Measurements from ENCODE around the gene ZNF407.
"Not testable (repeated sequence)": the region's sequence is repeated elsewhere in the genome, so short reads cannot be mapped to it uniquely, and the experiment has no call there.

The ZNF407 gene

GRCh38 chr18:74597662-74598349 lies at the start of gene ZNF407:
ZNF407 (plus strand) TSS chr18:74597870; CDS start chr18:74631020, 33,150 bp downstream.
- DNase-seq (ENCODE audit: low spot score) = peak; percentile 92

GRCh38 chr18:74549591-74550104 lies 48.0 kb upstream of the ZNF407 start:
- no peak for DNase-seq (ENCODE audit: low spot score)

- DNase-seq (ENCODE audit: low spot score) = no peak
Observed at GRCh38 chr18:74550886-74551285, 46.8 kb upstream of the ZNF407 start.

GRCh38 chr18:74551452-74551851 lies 46.2 kb upstream of the ZNF407 start:
- no peak for DNase-seq (ENCODE audit: low spot score)

- DNase-seq (ENCODE audit: low spot score) = peak; percentile 89
Observed at GRCh38 chr18:74551936-74552555, 45.6 kb upstream of the ZNF407 start.

GRCh38 chr18:74556126-74556525 lies 41.5 kb upstream of the ZNF407 start:
- DNase-seq (ENCODE audit: low spot score) = no peak

GRCh38 chr18:74558096-74558495 lies 39.6 kb upstream of the ZNF407 start:
- no peak for DNase-seq (ENCODE audit: low spot score)

- DNase-seq (ENCODE audit: low spot score) = no peak
Observed at GRCh38 chr18:74562131-74562730, 35.4 kb upstream of the ZNF407 start.

- DNase-seq (ENCODE audit: low spot score) = no peak
Observed at GRCh38 chr18:74562775-74563174, 34.9 kb upstream of the ZNF407 start.

- DNase-seq (ENCODE audit: low spot score) = no peak
Observed at GRCh38 chr18:74563999-74564398, 33.7 kb upstream of the ZNF407 start.

- DNase-seq (ENCODE audit: low spot score) = not testable (repeated sequence)
Observed at GRCh38 chr18:74565164-74565563, 32.5 kb upstream of the ZNF407 start.

GRCh38 chr18:74565993-74566392 lies 31.7 kb upstream of the ZNF407 start:
- not testable (repeated sequence) for DNase-seq (ENCODE audit: low spot score)

GRCh38 chr18:74567822-74568221 lies 29.8 kb upstream of the ZNF407 start:
- no peak for DNase-seq (ENCODE audit: low spot score)

- DNase-seq (ENCODE audit: low spot score) = no peak
Observed at GRCh38 chr18:74569401-74569800, 28.3 kb upstream of the ZNF407 start.

GRCh38 chr18:74570266-74570665 lies 27.4 kb upstream of the ZNF407 start:
- no peak for DNase-seq (ENCODE audit: low spot score)

GRCh38 chr18:74571895-74572680 lies 25.6 kb upstream of the ZNF407 start:
- no peak for DNase-seq (ENCODE audit: low spot score)

- no peak for DNase-seq (ENCODE audit: low spot score)
Observed at GRCh38 chr18:74573053-74573452, 24.6 kb upstream of the ZNF407 start.

GRCh38 chr18:74574916-74575315 lies 22.8 kb upstream of the ZNF407 start:
- no peak for DNase-seq (ENCODE audit: low spot score)

GRCh38 chr18:74577019-74577418 lies 20.7 kb upstream of the ZNF407 start:
- DNase-seq (ENCODE audit: low spot score) = no peak

GRCh38 chr18:74579496-74580065 lies 18.1 kb upstream of the ZNF407 start:
- peak; percentile 55 for DNase-seq (ENCODE audit: low spot score)

- DNase-seq (ENCODE audit: low spot score) = no peak
Observed at GRCh38 chr18:74582642-74583041, 15.0 kb upstream of the ZNF407 start.

- DNase-seq (ENCODE audit: low spot score) = no peak
Observed at GRCh38 chr18:74587441-74587840, 10.2 kb upstream of the ZNF407 start.

Data from iPS-NIHi11 (cell line).